ENCODE results near the gene LIMK1. TPM values are rescaled to one million over a fixed set of nuclear protein-coding genes. Genes with fewer than 3 reads are reported as not detected.

LIMK1 gene
- polyA plus RNA-seq, 1 donor (not counting 4 experiments of a cell fraction or from before 2014, with no cell fraction given) = 13.3 TPM

- H3K4me2 ChIP-seq (ENCODE audit: control insufficient read depth, extremely low read depth, insufficient read depth, low read depth, low read length) = no peak overlapping the region
- dilution Hi-C loops (cut with MboI; ENCODE audit: extremely low pct_ligation_motif_present, low sequenced_read_pairs) = no loop called here
- H2AFZ ChIP-seq (ENCODE audit: control insufficient read depth, low read length) = no peak overlapping the region
- no peaks in the 10 kb centered on the region for H3K27me3 ChIP-seq (ENCODE audit: control insufficient read depth, extremely low read depth, insufficient read depth, low read length)
- peaks cover 17% of the 10 kb centered on the region for H3K9me3 ChIP-seq (ENCODE audit: control insufficient read depth, low read depth, low read length)
- H3K9ac ChIP-seq (ENCODE audit: control insufficient read depth, extremely low read depth, insufficient read depth, low read length) = no peak overlapping the region
- no peak for TF ChIP-seq CTCF (optimal IDR thresholded peaks at IDR 0.05 in 1 of 3, IDR thresholded peaks at IDR 0.05 in 1 of 3, conservative IDR thresholded peaks at IDR 0.05 in 1 of 3; ENCODE audit: extremely low read depth in 1 of 3, insufficient read depth in 2 of 3, low read length in 3 of 3)
- no peak for TF ChIP-seq EZH2 (IDR thresholded peaks at IDR 0.05; ENCODE audit: low read length)
- H3K4me1 ChIP-seq (ENCODE audit: control insufficient read depth, extremely low read depth, insufficient read depth, low read length) = peaks cover 15% of the 10 kb centered on the region
- H3K36me3 ChIP-seq (ENCODE audit: control insufficient read depth in 2 of 2, extremely low read depth in 1 of 2, insufficient read depth in 2 of 2, low read length in 2 of 2) = peaks cover 20 to 24% of the 10 kb centered on the region in 2 experiments
- H3K27ac ChIP-seq (ENCODE audit: control insufficient read depth, insufficient read depth, low read length) = no peak overlapping the region
- H3K79me2 ChIP-seq (ENCODE audit: control insufficient read depth, insufficient read depth, low read length) = peaks cover 7% of the 10 kb centered on the region
- FAIRE-seq (no peak), DNase-seq (ENCODE audit: low read depth, low spot score) (no peak)
- H4K20me1 ChIP-seq (ENCODE audit: control insufficient read depth, extremely low read depth, insufficient read depth, low read length) = no peaks in the 10 kb centered on the region
- peaks cover 3% of the 10 kb centered on the region for H3K9me1 ChIP-seq (ENCODE audit: control insufficient read depth, extremely low read depth, insufficient read depth, low read length)
- no peak overlapping the region for H3K4me3 ChIP-seq (ENCODE audit: control insufficient read depth in 2 of 3, extremely low read depth in 1 of 3, insufficient read depth in 2 of 3, low read depth in 1 of 3, low read length in 3 of 3)
Measured at GRCh38 chr7:74092964-74093471, 9.4 kb downstream of the LIMK1 start.

- no peaks in the 10 kb centered on the region for H3K27me3 ChIP-seq (ENCODE audit: control insufficient read depth, extremely low read depth, insufficient read depth, low read length)
- H2AFZ ChIP-seq (ENCODE audit: control insufficient read depth, low read length) = no peak overlapping the region
- TF ChIP-seq CTCF (optimal IDR thresholded peaks at IDR 0.05 in 1 of 3, IDR thresholded peaks at IDR 0.05 in 1 of 3, conservative IDR thresholded peaks at IDR 0.05 in 1 of 3; ENCODE audit: extremely low read depth in 1 of 3, insufficient read depth in 2 of 3, low read length in 3 of 3) = no peak
- TF ChIP-seq EZH2 (IDR thresholded peaks at IDR 0.05; ENCODE audit: low read length) = no peak
- H3K9me3 ChIP-seq (ENCODE audit: control insufficient read depth, low read depth, low read length) = peaks cover 17% of the 10 kb centered on the region
- H3K9ac ChIP-seq (ENCODE audit: control insufficient read depth, extremely low read depth, insufficient read depth, low read length) = no peak overlapping the region
- H3K79me2 ChIP-seq (ENCODE audit: control insufficient read depth, insufficient read depth, low read length) = peaks cover 7% of the 10 kb centered on the region
- no peak overlapping the region for H3K27ac ChIP-seq (ENCODE audit: control insufficient read depth, insufficient read depth, low read length)
- no peak for FAIRE-seq
- peaks cover 19% of the 10 kb centered on the region for H3K4me1 ChIP-seq (ENCODE audit: control insufficient read depth, extremely low read depth, insufficient read depth, low read length)
- no peak for DNase-seq (ENCODE audit: low read depth, low spot score)
- no peak overlapping the region for H3K4me3 ChIP-seq (ENCODE audit: control insufficient read depth in 2 of 3, extremely low read depth in 1 of 3, insufficient read depth in 2 of 3, low read depth in 1 of 3, low read length in 3 of 3)
- H3K9me1 ChIP-seq (ENCODE audit: control insufficient read depth, extremely low read depth, insufficient read depth, low read length) = peaks cover 3% of the 10 kb centered on the region
- no peak overlapping the region for H3K4me2 ChIP-seq (ENCODE audit: control insufficient read depth, extremely low read depth, insufficient read depth, low read depth, low read length)
- H3K36me3 ChIP-seq (ENCODE audit: control insufficient read depth in 2 of 2, extremely low read depth in 1 of 2, insufficient read depth in 2 of 2, low read length in 2 of 2) = peaks cover 16 to 20% of the 10 kb centered on the region in 2 experiments
- no peaks in the 10 kb centered on the region for H4K20me1 ChIP-seq (ENCODE audit: control insufficient read depth, extremely low read depth, insufficient read depth, low read length)
- dilution Hi-C loops (cut with MboI; ENCODE audit: extremely low pct_ligation_motif_present, low sequenced_read_pairs) = no loop called here
Measured at GRCh38 chr7:74093671-74094223, 10.1 kb downstream of the LIMK1 start.
